Endothelial cell of umbilical vein (primary cell): ENCODE results near the gene MED15. TPM values are rescaled to one million over a fixed set of nuclear protein-coding genes. Genes with fewer than 3 reads are reported as not detected.

Source experiments
- BruUV-seq: library from RNA; stranded (reverse); fragments of 400-500 nt; replicated peaks from 2 replicates; lab custom pipeline; 2021; lab: Mats Ljungman, UMichigan
- CTCF ChIA-PET: fragments of 300-600, 350-600 bp; sonication (Branson Sonifier 250); formaldehyde crosslinking; loops from one replicate; lab custom pipeline; 2021; ENCODE audit warnings: antibody characterized with exemption, inconsistent platforms; lab: Charles Lee
- POLR2A ChIA-PET: fragments of 300-600, 350-600 bp; sonication (Branson Sonifier 250); formaldehyde crosslinking; loops from one replicate; lab custom pipeline; 2021; ENCODE audit warnings: antibody characterized with exemption, inconsistent platforms; lab: Charles Lee
- DNase-seq: peaks from one replicate; pipeline ENCODE4 v3.0.0-alpha.2; 2011; ENCODE audit warnings: low read depth, low spot score
- FAIRE-seq: peaks from 2 replicates; lab custom pipeline; 2011; peaks lifted over from hg19 to GRCh38; lab: Jason Lieb, UNC
- H2AFZ ChIP-seq: 2 replicates; pipeline ENCODE4 v1.6.0; 2012; ENCODE audit warnings: low read depth, low read length, control low read depth, inconsistent platforms
- H3K27ac ChIP-seq: 2 replicates; pipeline ENCODE4 v1.5.1; 2011; ENCODE audit warnings: low read depth, mild to moderate bottlenecking, control low read depth, low read length, moderate library complexity; ENCODE audit not compliant: insufficient read depth
- H3K27me3 ChIP-seq, 2 experiments: 2 replicates each; pipeline versions ENCODE4 v1.6.0 to v1.6.1; 2011; ENCODE audit warnings: low read length in 2 of 2, mixed read lengths in 1 of 2; ENCODE audit not compliant: control insufficient read depth in 2 of 2, insufficient read depth in 2 of 2
- H3K36me3 ChIP-seq, 2 experiments: 2 replicates in 1 of 2; 3 replicates in 1 of 2; pipeline ENCODE4 v1.5.1; 2011; ENCODE audit warnings: low read length in 2 of 2, mild to moderate bottlenecking in 1 of 2, moderate library complexity in 1 of 2; ENCODE audit not compliant: control insufficient read depth in 2 of 2, insufficient read depth in 2 of 2; ENCODE audit errors: extremely low read depth in 1 of 2
- H3K4me1 ChIP-seq: 3 replicates; pipeline ENCODE4 v1.5.1; 2011; ENCODE audit warnings: mild to moderate bottlenecking, low read length; ENCODE audit not compliant: control insufficient read depth, insufficient read depth; ENCODE audit errors: extremely low read depth
- H3K4me2 ChIP-seq: 2 replicates; pipeline ENCODE4 v1.6.1; 2011; ENCODE audit warnings: low read length, control low read depth, mixed read lengths; ENCODE audit not compliant: insufficient read depth
- H3K4me3 ChIP-seq, 3 experiments: fragments of 200-600 bp in 1 of 3; sonication (generic), shearing (Covaris generic) in 1 of 3; replicated peaks in 1 of 3; 2 replicates each; pipeline ENCODE4 v1.5.1; 2011 to 2016; ENCODE audit warnings: control low read depth in 3 of 3, low read length in 3 of 3, mild to moderate bottlenecking in 2 of 3, inconsistent platforms in 1 of 3, low read depth in 1 of 3, moderate library complexity in 1 of 3; ENCODE audit not compliant: insufficient read depth in 1 of 3
- H3K79me2 ChIP-seq: 2 replicates; pipeline ENCODE4 v1.6.0; 2012; ENCODE audit warnings: low read length, inconsistent platforms; ENCODE audit not compliant: control insufficient read depth, insufficient read depth
- H3K9ac ChIP-seq: replicated peaks from 2 replicates; pipeline ENCODE3; 2011; ENCODE audit warnings: low read length, control low read depth; ENCODE audit not compliant: insufficient read depth; ENCODE audit errors: extremely low read depth
- H3K9me1 ChIP-seq: replicated peaks from 3 replicates; pipeline ENCODE4 v1.6.0; 2011; ENCODE audit warnings: mild to moderate bottlenecking, low read length; ENCODE audit not compliant: control insufficient read depth, insufficient read depth; ENCODE audit errors: extremely low read depth
- H3K9me3 ChIP-seq: replicated peaks from 2 replicates; pipeline ENCODE4 v1.5.1; 2012; ENCODE audit warnings: low read length, inconsistent platforms; ENCODE audit not compliant: control insufficient read depth, insufficient read depth
- H4K20me1 ChIP-seq: replicated peaks from 2 replicates; pipeline ENCODE3; 2011; ENCODE audit warnings: mild to moderate bottlenecking, low read length; ENCODE audit not compliant: control insufficient read depth, insufficient read depth; ENCODE audit errors: extremely low read depth
- CTCF ChIP-seq, 2 donors: IDR thresholded peaks; 1 replicate in 1 of 2; 2 replicates in 1 of 2; pipeline ENCODE4 v1.5.1; 2011; ENCODE audit warnings: low read length in 2 of 2, mild to moderate bottlenecking in 2 of 2, moderate library complexity in 2 of 2, control low read depth in 1 of 2, inconsistent platforms in 1 of 2, low read depth in 1 of 2; ENCODE audit not compliant: insufficient read depth in 1 of 2; ENCODE audit errors: extremely low read depth in 1 of 2
- EZH2 ChIP-seq: IDR thresholded peaks from 2 replicates; pipeline ENCODE4 v1.6.1; 2012; ENCODE audit warnings: borderline replicate concordance, low read depth, mild to moderate bottlenecking, moderate library complexity, low read length, inconsistent platforms; ENCODE audit not compliant: severe bottlenecking
- FOS ChIP-seq: IDR thresholded peaks from 2 replicates; pipeline ENCODE4 v1.6.1; 2011; ENCODE audit warnings: mild to moderate bottlenecking, low read length, moderate library complexity, borderline replicate concordance; ENCODE audit not compliant: insufficient read depth
- GATA2 ChIP-seq: IDR thresholded peaks from 2 replicates; pipeline ENCODE4 v1.7.0; 2011; ENCODE audit warnings: low read depth, mild to moderate bottlenecking, moderate library complexity, mixed read lengths, low read length; ENCODE audit not compliant: insufficient read length, insufficient read depth
- JUN ChIP-seq: IDR thresholded peaks from 2 replicates; pipeline ENCODE4 v1.6.1; 2011; ENCODE audit warnings: borderline replicate concordance, low read depth; ENCODE audit not compliant: insufficient read length, insufficient read depth
- MAX ChIP-seq: IDR thresholded peaks from 2 replicates; pipeline ENCODE4 v1.6.1; 2011; ENCODE audit not compliant: insufficient read depth, insufficient read length
- MYC ChIP-seq: IDR thresholded peaks from one replicate; pipeline ENCODE4 v1.6.1; 2011; ENCODE audit warnings: mild to moderate bottlenecking, low read depth, low read length
- POLR2A ChIP-seq: IDR thresholded peaks from 2 replicates; pipeline ENCODE4 v1.6.1; 2012; ENCODE audit warnings: low read depth, mild to moderate bottlenecking, control low read depth, low read length
- POLR2AphosphoS5 ChIP-seq: IDR thresholded peaks from 2 replicates; pipeline ENCODE4 v1.6.1; 2012; ENCODE audit warnings: low read depth, mild to moderate bottlenecking, control low read depth, low read length, moderate library complexity; ENCODE audit not compliant: insufficient read depth
- dilution Hi-C: fragments of 300-500 bp; cut with MboI; formaldehyde crosslinking; loops from one replicate; pipeline ENCODE4 v1.15.0; 2019; ENCODE audit warnings: low sequenced_read_pairs; ENCODE audit not compliant: extremely low pct_ligation_motif_present
- intact Hi-C: fragments of 100-400 bp; cut with micrococcal nuclease; formaldehyde crosslinking; loops from one replicate; pipeline ENCODE4 v1.10.0; 2022
- polyA plus RNA-seq, 4 experiments: library from polyadenylated mRNA; depleted of rRNA in 3 of 4; stranded (reverse) in 3 of 4; unstranded in 1 of 4; fragments of >200 nt; gene quantifications; 2 replicates each; pipeline versions ENCODE4 v1.2.1 to v1.2.3, GENCODE V29; 2011 to 2012; ENCODE audit warnings: missing spikeins in 1 of 4
- total RNA-seq: library from RNA; stranded (reverse); gene quantifications from 2 replicates; pipeline ENCODE4 v1.2.3, GENCODE V29; 2021

Gene MED15
- total and polyA plus RNA-seq, 2 donors (not counting 3 experiments of a cell fraction or from before 2014, with no cell fraction given): 68.1 to 138 TPM

DNA sequence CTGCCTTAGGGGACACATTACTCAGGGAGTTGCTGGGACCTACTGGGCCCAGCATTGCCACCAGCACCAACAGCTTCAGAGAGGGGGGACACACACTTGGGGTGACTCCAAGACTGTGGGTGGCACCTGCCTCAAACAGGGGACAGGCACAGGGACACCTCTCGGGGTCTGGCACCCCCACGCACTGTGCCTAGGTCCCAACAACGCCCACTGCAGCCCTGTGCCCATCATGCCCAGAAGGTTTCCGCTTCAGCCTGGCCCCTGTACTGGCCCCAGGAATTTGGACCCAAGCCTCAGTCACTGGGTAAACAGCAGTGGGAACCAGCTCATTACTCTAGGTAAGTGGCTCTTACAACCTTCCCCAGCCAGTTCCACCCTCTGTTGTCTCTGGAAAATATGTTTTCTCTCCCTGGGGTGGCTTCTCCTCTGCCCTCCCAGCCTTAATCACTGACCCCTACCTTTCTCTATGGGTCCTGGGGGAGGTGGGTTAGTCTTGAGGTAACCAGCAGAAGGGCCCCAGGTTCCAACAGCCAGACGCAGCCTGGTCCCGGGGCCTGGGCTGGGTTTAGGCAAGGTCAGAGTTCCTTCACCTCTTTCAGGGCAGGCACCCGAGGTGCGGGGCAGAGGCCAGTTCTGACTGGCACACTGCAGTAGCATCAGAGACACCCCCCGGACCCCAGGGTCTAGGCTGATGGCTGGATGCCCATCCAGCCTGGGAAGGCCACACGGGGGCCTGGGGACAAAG is 123.6 kb downstream of the MED15 start:
- intact Hi-C loops (no loop called here), dilution Hi-C loops (no loop called here)
- Histone ChIP-seq H3K79me2 (no peaks in the 10 kb centered on the region), H3K27ac (no peak overlapping the region), H3K9me3 (no peaks in the 10 kb centered on the region), H2AFZ (no peak overlapping the region), H4K20me1 (no peaks in the 10 kb centered on the region), H3K27me3 (peaks cover 3 to 5% of the 10 kb centered on the region in 2 experiments), H3K36me3 (no peaks in the 10 kb centered on the region), H3K4me2 (no peak overlapping the region), H3K4me1 (no peaks in the 10 kb centered on the region), H3K4me3 (no peak overlapping the region), H3K9me1 (no peaks in the 10 kb centered on the region), H3K9ac (no peak overlapping the region)
- DNase-seq (no peak), FAIRE-seq (no peak)
- CTCF ChIA-PET: no interaction called here
- no TSS peak for BruUV-seq
- no peak for TF ChIP-seq POLR2A
- TF ChIP-seq MYC: no peak
- no peak for TF ChIP-seq GATA2
- no peak for TF ChIP-seq CTCF (IDR thresholded peaks at IDR 0.05; ENCODE audit: extremely low read depth in 1 of 2, insufficient read depth in 1 of 2, low read depth in 1 of 2, low read length in 2 of 2)
- TF ChIP-seq MAX: no peak
- TF ChIP-seq FOS: no peak
- no peak for TF ChIP-seq JUN
- TF ChIP-seq POLR2AphosphoS5: no peak
- no peak for TF ChIP-seq EZH2
- POLR2A ChIA-PET: no interaction called here
